Left hindlimb (tissue), 1 donor: ENCODE measurements around the gene BRICD5.
"Not testable (repeated sequence)": the region's sequence is repeated elsewhere in the genome, so short reads cannot be mapped to it uniquely, and the experiment has no call there.

ENCODE experiments used
- DNase-seq: peaks from one replicate; pipeline ENCODE4 v3.0.0-alpha.2; 2018

The BRICD5 gene

DNA sequence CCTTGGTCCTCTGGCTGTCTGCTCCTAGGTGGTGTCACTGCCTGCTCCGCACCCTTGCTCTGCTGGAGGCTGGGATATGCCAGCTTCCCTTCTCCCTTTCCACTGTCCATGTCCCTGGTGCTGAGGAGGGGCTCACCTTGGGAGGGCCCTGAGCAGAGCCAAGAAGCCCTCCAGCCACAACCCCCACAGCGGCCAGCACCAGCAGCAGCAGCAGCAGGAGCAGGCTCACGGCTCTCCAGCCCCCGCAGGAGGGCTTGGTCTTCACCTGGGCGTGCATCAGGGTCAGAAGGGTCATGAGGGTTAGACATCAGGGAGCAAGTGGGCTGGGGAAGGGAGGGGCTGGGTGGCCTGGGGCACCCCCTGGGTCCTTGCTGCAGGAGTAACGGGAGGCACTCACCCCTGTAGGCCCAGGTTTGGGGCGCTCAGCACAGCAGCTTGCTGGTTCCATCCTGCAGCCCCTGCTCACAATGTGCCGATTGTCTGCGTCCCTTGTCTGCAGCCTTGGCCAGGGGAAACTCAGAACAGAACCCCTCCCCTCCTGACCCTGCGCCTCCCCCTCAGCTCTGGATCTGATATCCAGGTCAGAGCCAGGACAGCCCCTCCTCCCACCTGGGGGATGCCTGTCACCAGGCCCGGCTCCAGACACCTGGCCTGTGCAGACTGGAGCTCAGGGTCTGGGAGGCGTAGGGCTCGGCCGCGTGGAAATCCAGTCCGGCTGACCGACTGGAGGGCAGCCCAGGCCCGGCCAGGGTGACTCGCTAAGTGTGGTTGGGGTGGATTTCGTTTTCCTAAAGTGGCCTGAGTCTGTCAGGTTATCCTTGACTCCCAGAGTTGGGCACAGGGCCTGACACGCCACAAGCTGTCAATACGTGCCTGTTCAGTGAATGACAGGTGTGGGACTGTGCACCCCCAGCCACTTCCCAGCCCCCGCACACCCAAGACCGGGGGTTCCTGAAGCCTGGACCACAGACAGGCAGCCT, at the start of gene BRICD5:
BRICD5 (minus strand) TSS at position 478 of the 980 bp plus-strand sequence; CDS start at position 448, 30 bp downstream.
- peak; percentile 31 for DNase-seq

DNA sequence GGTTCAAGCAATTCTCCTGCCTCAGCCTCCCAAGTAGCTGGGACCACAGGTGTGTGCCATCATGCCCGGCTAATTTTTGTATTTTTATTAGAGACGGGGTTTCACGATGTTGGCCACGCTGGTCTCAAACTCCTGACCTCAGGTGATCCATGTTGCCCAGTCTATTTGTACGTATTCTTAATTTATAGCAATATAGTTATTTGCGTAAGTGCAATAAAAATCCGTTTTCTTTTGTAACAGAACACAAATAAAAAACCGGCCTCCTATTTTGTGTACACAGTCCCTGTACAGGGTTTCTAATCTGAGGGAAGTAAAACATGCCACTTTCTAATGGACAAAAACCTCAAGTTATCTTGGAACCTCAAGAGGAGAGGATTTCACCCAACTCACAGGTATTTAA, 49.6 kb upstream of the BRICD5 start:
- DNase-seq: no peak

GRCh38 chr16:2258530-2258929, 47.9 kb upstream of the BRICD5 start:
- not testable (repeated sequence) for DNase-seq

GRCh38 chr16:2257726-2258125, 47.1 kb upstream of the BRICD5 start:
- DNase-seq: no peak

- DNase-seq: no peak
Observed at GRCh38 chr16:2256531-2257140, 46.0 kb upstream of the BRICD5 start.

GRCh38 chr16:2253293-2253692, 42.6 kb upstream of the BRICD5 start:
- DNase-seq: peak; percentile 27

GRCh38 chr16:2252806-2253148, 42.1 kb upstream of the BRICD5 start:
- no peak for DNase-seq

- DNase-seq: peak; percentile 96
Observed at GRCh38 chr16:2251296-2252111, 40.8 kb upstream of the BRICD5 start, which contains the start of gene ECI1. ECI1 (minus strand) TSS chr16:2251587; CDS start chr16:2251566, 21 bp downstream.

DNA sequence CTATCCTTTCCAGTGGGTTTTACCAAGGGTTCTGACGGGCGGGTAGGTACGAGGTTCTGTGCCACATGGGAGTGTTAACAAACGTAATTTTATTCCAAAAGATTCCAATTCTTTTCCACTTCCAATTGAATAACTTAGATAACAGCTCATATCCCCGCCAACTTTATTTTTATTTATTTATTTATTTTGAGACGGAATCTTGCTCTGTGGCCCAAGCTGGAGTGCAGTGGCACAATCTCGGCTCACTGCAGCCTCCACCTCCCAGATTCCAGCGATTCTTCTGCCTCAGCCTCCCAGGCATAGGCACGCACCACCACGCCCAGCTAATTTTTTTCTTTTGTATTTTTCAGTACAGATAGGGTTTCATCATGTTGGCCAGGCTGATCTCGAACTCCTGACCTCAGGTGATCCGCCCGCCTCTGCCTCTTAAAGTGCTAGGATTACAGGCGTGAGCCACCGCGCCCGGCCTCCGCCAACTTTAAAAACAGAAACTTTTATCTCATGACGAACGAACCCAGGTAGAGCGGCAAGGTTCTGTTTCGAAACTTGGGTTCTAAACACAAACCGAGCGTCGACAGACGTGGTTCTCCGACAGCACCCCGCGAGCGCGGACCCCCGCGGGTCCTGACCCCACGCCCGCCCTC, 40.1 kb upstream of the BRICD5 start:
- peak; percentile 29 for DNase-seq

GRCh38 chr16:2246301-2246885, 35.7 kb upstream of the BRICD5 start:
- peak; percentile 31 for DNase-seq

- no peak for DNase-seq
Observed at GRCh38 chr16:2244926-2245795, 34.5 kb upstream of the BRICD5 start.

GRCh38 chr16:2244301-2244700, 33.6 kb upstream of the BRICD5 start:
- peak; percentile 36 for DNase-seq

DNA sequence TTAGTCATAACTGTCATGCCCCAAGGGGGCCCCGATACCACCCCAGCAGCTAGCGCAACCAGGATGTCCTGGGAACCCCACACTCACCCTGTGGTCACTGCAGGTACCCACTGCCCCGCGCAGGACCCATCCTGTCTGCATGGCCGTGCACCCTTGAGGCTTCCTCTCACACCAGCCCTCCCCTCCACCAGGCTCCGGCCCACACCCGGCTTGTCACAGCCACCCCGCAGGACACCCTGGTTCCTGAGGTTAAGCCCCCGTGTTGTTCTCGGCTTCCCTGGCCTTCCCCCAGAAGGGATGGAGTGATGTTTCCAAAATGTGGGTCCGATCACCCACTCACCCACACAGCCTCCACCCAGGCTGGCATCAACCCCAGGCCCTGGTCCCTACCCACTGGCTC, 33.1 kb upstream of the BRICD5 start:
- DNase-seq: peak; percentile 29

GRCh38 chr16:2243031-2243528, 32.4 kb upstream of the BRICD5 start:
- DNase-seq: no peak

DNA sequence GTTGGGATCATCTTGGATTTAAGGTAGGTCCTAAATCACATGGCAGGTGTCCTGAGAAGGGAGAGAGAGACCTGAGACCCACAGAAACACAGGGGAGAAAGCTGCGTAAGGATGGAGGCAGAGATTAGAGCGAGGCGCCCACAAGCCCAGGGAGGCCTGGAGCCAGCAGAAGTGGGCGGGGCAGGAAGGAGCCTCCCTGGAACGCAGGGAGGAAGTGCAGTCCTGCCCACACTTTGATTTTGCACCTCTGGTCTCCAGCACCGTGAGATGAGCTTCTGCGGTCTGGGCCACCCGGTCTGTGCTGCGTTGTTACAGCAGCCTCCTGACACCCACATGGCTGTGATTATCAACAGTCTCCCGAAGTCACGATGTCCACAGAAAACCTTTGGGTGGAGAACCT, 31.9 kb upstream of the BRICD5 start:
- no peak for DNase-seq

DNA sequence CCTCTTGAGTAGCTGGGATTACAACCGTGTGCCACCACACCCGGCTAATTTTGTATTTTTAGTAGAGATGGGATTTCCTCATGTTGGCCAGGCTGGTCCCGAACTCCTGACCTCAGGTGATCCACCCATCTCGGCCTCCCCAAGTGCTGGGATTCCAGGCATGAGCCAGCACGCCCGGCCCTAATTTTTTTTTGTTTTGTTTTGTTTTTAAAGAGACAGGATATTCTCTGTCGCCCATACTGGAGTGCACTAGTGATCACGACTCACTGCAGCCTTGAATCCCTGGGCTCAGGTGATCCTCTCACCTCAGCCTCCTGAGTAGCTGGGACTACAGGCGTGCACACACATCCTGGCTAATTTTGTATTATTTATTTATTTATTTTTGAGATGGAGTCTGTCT, 29.7 kb upstream of the BRICD5 start:
- DNase-seq: peak; percentile 16

- no peak for DNase-seq
Observed at GRCh38 chr16:2238838-2239675, 28.4 kb upstream of the BRICD5 start.

GRCh38 chr16:2238150-2238837, 27.6 kb upstream of the BRICD5 start:
- no peak for DNase-seq

- DNase-seq: no peak
Observed at GRCh38 chr16:2237493-2238149, 27.0 kb upstream of the BRICD5 start.
